Right ventricle myocardium inferior (tissue), 1 donor: Measurements from ENCODE around the gene DMWD. TPM values are rescaled to one million over a fixed set of nuclear protein-coding genes. Genes with fewer than 3 reads are reported as not detected.
"Not testable (repeated sequence)": the region's sequence is repeated elsewhere in the genome, so short reads cannot be mapped to it uniquely, and the experiment has no call there.

ENCODE experiments used
- ATAC-seq: fragments of 200-7000 bp; cut with Tn5 transposase; one replicate; pipeline ENCODE4 v1.9.1; 2020; ENCODE audit warnings: mild to moderate bottlenecking, moderate library complexity
- DNase-seq: peaks from one replicate; pipeline ENCODE4 v3.0.0; 2021; ENCODE audit errors: missing footprints
- intact Hi-C: fragments of 100-400 bp; cut with DNase I; formaldehyde crosslinking; loops from one replicate; pipeline ENCODE4 v1.11.0; 2022
- total RNA-seq: library from RNA; stranded (reverse); fragmentation: NEBNext Ultra II Directional; extraction: Animal tissue kit (Norgen Biotek cat#: 25700); gene quantifications from one replicate; pipeline ENCODE4 v1.2.1, GENCODE V29; 2021
- donor health status: DM: no; HTN: yes; CAD: no; lungs with severe emphysema.

DMWD gene
- total RNA-seq, 1 donor from 2014 or later: 52.0 TPM

GRCh38 chr19:45765702-45766295 is 26.8 kb downstream of the DMWD start:
- intact Hi-C loops: loop anchor here (1.0 to 2.0 kb wide), 2 partner anchors 34 to 73 kb away; partner anchors contain the start of gene QPCTL
- DNase-seq: no peak
- no peak for ATAC-seq

- intact Hi-C loops: loop anchor here (1.0 kb wide), 1 partner anchor 34 kb away; no protein-coding TSS in a partner anchor
- peak; percentile 10 for ATAC-seq
- no peak for DNase-seq
Observed at GRCh38 chr19:45764945-45765701, 27.5 kb downstream of the DMWD start.

GRCh38 chr19:45764475-45764874 is 28.2 kb downstream of the DMWD start:
- ATAC-seq (no peak), DNase-seq (no peak)
- intact Hi-C loops: no loop called here

- intact Hi-C loops: no loop called here
- no peak for ATAC-seq
- DNase-seq: no peak
Observed at GRCh38 chr19:45763691-45764294, 28.9 kb downstream of the DMWD start.

- ATAC-seq: no peak
- no peak for DNase-seq
Observed at GRCh38 chr19:45762870-45763631, 29.6 kb downstream of the DMWD start.

GRCh38 chr19:45761714-45762113 is 30.9 kb downstream of the DMWD start:
- intact Hi-C loops: no loop called here
- ATAC-seq (no peak), DNase-seq (no peak)

More at GRCh38 chr19:45762870-45763631, 29.6 kb downstream of the DMWD start:
- intact Hi-C loops: no loop called here

- DNase-seq: no peak
- ATAC-seq: no peak
- intact Hi-C loops: no loop called here
Observed at GRCh38 chr19:45758921-45759320, 33.7 kb downstream of the DMWD start.

GRCh38 chr19:45757695-45758094 is 35.0 kb downstream of the DMWD start:
- ATAC-seq: no peak
- intact Hi-C loops: no loop called here
- no peak for DNase-seq

- intact Hi-C loops: no loop called here
- ATAC-seq (no peak), DNase-seq (no peak)
Observed at GRCh38 chr19:45754323-45754722, 38.3 kb downstream of the DMWD start.

GRCh38 chr19:45753548-45753947 is 39.1 kb downstream of the DMWD start:
- DNase-seq (no peak), ATAC-seq (no peak)
- intact Hi-C loops: no loop called here

- intact Hi-C loops: no loop called here
- DNase-seq (no peak), ATAC-seq (no peak)
Observed at GRCh38 chr19:45752639-45753038, 40.0 kb downstream of the DMWD start.

- ATAC-seq, DNase-seq, intact Hi-C loops: not testable (repeated sequence)
Observed at GRCh38 chr19:45751483-45751882, 41.2 kb downstream of the DMWD start.

- ATAC-seq (no peak), DNase-seq (no peak)
- intact Hi-C loops: no loop called here
Observed at GRCh38 chr19:45747513-45747912, 45.1 kb downstream of the DMWD start.

- intact Hi-C loops: no loop called here
- ATAC-seq (no peak), DNase-seq (no peak)
Observed at GRCh38 chr19:45746866-45747265, 45.8 kb downstream of the DMWD start.

- DNase-seq (no peak), ATAC-seq (no peak)
- intact Hi-C loops: no loop called here
Observed at GRCh38 chr19:45745606-45746005, 47.0 kb downstream of the DMWD start.

- intact Hi-C loops: no loop called here
- ATAC-seq (no peak), DNase-seq (no peak)
Observed at GRCh38 chr19:45742969-45743368, 49.7 kb downstream of the DMWD start.

- no peak for ATAC-seq
- no peak for DNase-seq
- intact Hi-C loops: no loop called here
Observed at GRCh38 chr19:45739498-45740439, 52.9 kb downstream of the DMWD start.

- intact Hi-C loops: no loop called here
- ATAC-seq (no peak), DNase-seq (no peak)
Observed at GRCh38 chr19:45733160-45733810, 59.4 kb downstream of the DMWD start, which contains the start of gene MEIOSIN. MEIOSIN (plus strand) TSS chr19:45733439; CDS start chr19:45735377, 1,938 bp downstream.
